Tibial nerve (tissue), 4 donors: ENCODE data around the gene MAGI2. TPM values are rescaled to one million over a fixed set of nuclear protein-coding genes. Genes with fewer than 3 reads are reported as not detected.

Source experiments
- DNase-seq, 2 donors: peaks; one replicate each; pipeline ENCODE4 v3.0.0-alpha.2; 2019; ENCODE audit warnings: low spot score in 2 of 2
- H3K27ac ChIP-seq, 4 donors: fragments of 200-600 bp; sonication (generic) in 3 of 4; one replicate each; pipeline ENCODE4 v1.5.1; 2017 to 2019; ENCODE audit warnings: mild to moderate bottlenecking in 1 of 4
- H3K27me3 ChIP-seq, 2 donors: fragments of 200-600 bp; sonication (generic) in 1 of 2; one replicate each; pipeline versions ENCODE4 v1.5.1 to v1.6.0; 2017 to 2019
- H3K36me3 ChIP-seq, 3 donors: fragments of 200-600 bp; sonication (generic); one replicate each; pipeline ENCODE4 v1.5.1; 2018 to 2019
- H3K4me1 ChIP-seq, 4 donors: fragments of 200-600 bp; sonication (generic) in 3 of 4; one replicate each; pipeline ENCODE4 v1.5.1; 2017 to 2019
- H3K4me3 ChIP-seq, 4 donors: fragments of 200-600 bp; sonication (generic) in 3 of 4; one replicate each; pipeline ENCODE4 v1.5.1; 2017 to 2019; ENCODE audit warnings: mild to moderate bottlenecking in 1 of 4, moderate library complexity in 1 of 4
- H3K9me3 ChIP-seq, 4 donors: fragments of 200-600 bp; sonication (generic) in 3 of 4; one replicate each; pipeline ENCODE4 v1.5.1; 2017 to 2019
- CTCF ChIP-seq, 5 experiments: fragments of 200-600 bp in 3 of 5; fragments of 450-650 bp in 2 of 5; sonication (generic) in 3 of 5; IDR thresholded peaks; one replicate each; pipeline ENCODE4 v1.5.1; 2016 to 2019; ENCODE audit warnings: antibody characterized with exemption in 5 of 5, mild to moderate bottlenecking in 3 of 5, moderate library complexity in 2 of 5
- EP300 ChIP-seq, 2 donors: sonication (generic); formaldehyde crosslinking; IDR thresholded peaks; one replicate each; pipeline ENCODE4 v1.6.1; 2017; ENCODE audit warnings: antibody characterized with exemption in 2 of 2, mild to moderate bottlenecking in 1 of 2
- POLR2A ChIP-seq, 2 donors: fragments of 450-650 bp; IDR thresholded peaks; one replicate each; pipeline ENCODE4 v1.6.1; 2017; ENCODE audit warnings: antibody characterized with exemption in 2 of 2, mild to moderate bottlenecking in 2 of 2, moderate library complexity in 2 of 2
- WGBS, 2 donors: methylation state at CpG; one replicate each; pipeline ENCODE4 v1.1.5; 2018; 5-methylcytosine and 5-hydroxymethylcytosine counted together
- total RNA-seq, 4 donors: library from RNA; depleted of rRNA; stranded (reverse); fragments of >200 nt; gene quantifications; one replicate each; pipeline ENCODE4 v1.1.0, GENCODE V29; 2016

The MAGI2 gene
- total RNA-seq, 4 donors from 2014 or later = 33.6 to 58.2 (median 55.6) TPM

GRCh38 chr7:78399033-78399769 lies 1054.3 kb downstream of the MAGI2 start:
- 73 to 77% methylated on average over 4 of the region's 4 CpGs for WGBS, 2 donors
- Histone ChIP-seq H3K27me3 (no peaks in the 10 kb centered on the region), H3K4me1 (no peaks in the 10 kb centered on the region), H3K27ac (no peak overlapping the region), H3K9me3 (no peaks in the 10 kb centered on the region), H3K36me3 (no peaks in the 10 kb centered on the region), H3K4me3 (no peak overlapping the region)
- no peak for DNase-seq
- TF ChIP-seq CTCF (IDR thresholded peaks at IDR 0.05) = no peak
- no peak for TF ChIP-seq POLR2A (IDR thresholded peaks at IDR 0.05)

- H3K9me3 ChIP-seq = no peaks in the 10 kb centered on the region
- TF ChIP-seq CTCF (IDR thresholded peaks at IDR 0.05) (no peak), POLR2A (IDR thresholded peaks at IDR 0.05) (no peak), EP300 (IDR thresholded peaks at IDR 0.05) (no peak)
- WGBS, 2 donors = 65 to 76% methylated on average over 2 of the region's 2 CpGs
- H3K27ac ChIP-seq = no peak overlapping the region
- DNase-seq = no peak
- H3K36me3 ChIP-seq = no peaks in the 10 kb centered on the region
- H3K27me3 ChIP-seq = no peaks in the 10 kb centered on the region
- no peaks in the 10 kb centered on the region for H3K4me1 ChIP-seq
- no peak overlapping the region for H3K4me3 ChIP-seq
Measured at GRCh38 chr7:78398576-78398975, 1054.9 kb downstream of the MAGI2 start.

- Histone ChIP-seq H3K4me1 (no peaks in the 10 kb centered on the region), H3K36me3 (no peaks in the 10 kb centered on the region), H3K4me3 (no peak overlapping the region), H3K27ac (no peak overlapping the region), H3K27me3 (no peaks in the 10 kb centered on the region), H3K9me3 (no peaks in the 10 kb centered on the region)
- TF ChIP-seq POLR2A (IDR thresholded peaks at IDR 0.05) (no peak), EP300 (IDR thresholded peaks at IDR 0.05) (no peak), CTCF (IDR thresholded peaks at IDR 0.05) (no peak)
- DNase-seq = no peak
- 93% methylated on average over 5 of the region's 5 CpGs for WGBS, 2 donors
Measured at GRCh38 chr7:78398081-78398480, 1055.4 kb downstream of the MAGI2 start.

GRCh38 chr7:78396210-78396609 lies 1057.3 kb downstream of the MAGI2 start:
- Histone ChIP-seq H3K36me3 (no peaks in the 10 kb centered on the region), H3K4me3 (no peak overlapping the region), H3K27ac (no peak overlapping the region), H3K4me1 (no peaks in the 10 kb centered on the region), H3K27me3 (no peaks in the 10 kb centered on the region), H3K9me3 (no peaks in the 10 kb centered on the region)
- no peak for DNase-seq
- WGBS, 2 donors = 73 to 81% methylated on average over 3 of the region's 3 CpGs
- TF ChIP-seq POLR2A (IDR thresholded peaks at IDR 0.05) = no peak
- TF ChIP-seq EP300 (IDR thresholded peaks at IDR 0.05) = no peak
- no peak for TF ChIP-seq CTCF (IDR thresholded peaks at IDR 0.05)

GRCh38 chr7:78395298-78396036 lies 1058.0 kb downstream of the MAGI2 start:
- Histone ChIP-seq H3K27ac (no peak overlapping the region), H3K4me3 (no peak overlapping the region), H3K27me3 (no peaks in the 10 kb centered on the region), H3K36me3 (no peaks in the 10 kb centered on the region), H3K4me1 (no peaks in the 10 kb centered on the region), H3K9me3 (no peaks in the 10 kb centered on the region)
- WGBS, 2 donors = 76 to 77% methylated on average over 2 of the region's 2 CpGs
- TF ChIP-seq EP300 (IDR thresholded peaks at IDR 0.05) (no peak), POLR2A (IDR thresholded peaks at IDR 0.05) (no peak), CTCF (IDR thresholded peaks at IDR 0.05) (no peak)
- no peak for DNase-seq
